ENCODE measurements around the gene AGBL1.

Gene AGBL1

DNA sequence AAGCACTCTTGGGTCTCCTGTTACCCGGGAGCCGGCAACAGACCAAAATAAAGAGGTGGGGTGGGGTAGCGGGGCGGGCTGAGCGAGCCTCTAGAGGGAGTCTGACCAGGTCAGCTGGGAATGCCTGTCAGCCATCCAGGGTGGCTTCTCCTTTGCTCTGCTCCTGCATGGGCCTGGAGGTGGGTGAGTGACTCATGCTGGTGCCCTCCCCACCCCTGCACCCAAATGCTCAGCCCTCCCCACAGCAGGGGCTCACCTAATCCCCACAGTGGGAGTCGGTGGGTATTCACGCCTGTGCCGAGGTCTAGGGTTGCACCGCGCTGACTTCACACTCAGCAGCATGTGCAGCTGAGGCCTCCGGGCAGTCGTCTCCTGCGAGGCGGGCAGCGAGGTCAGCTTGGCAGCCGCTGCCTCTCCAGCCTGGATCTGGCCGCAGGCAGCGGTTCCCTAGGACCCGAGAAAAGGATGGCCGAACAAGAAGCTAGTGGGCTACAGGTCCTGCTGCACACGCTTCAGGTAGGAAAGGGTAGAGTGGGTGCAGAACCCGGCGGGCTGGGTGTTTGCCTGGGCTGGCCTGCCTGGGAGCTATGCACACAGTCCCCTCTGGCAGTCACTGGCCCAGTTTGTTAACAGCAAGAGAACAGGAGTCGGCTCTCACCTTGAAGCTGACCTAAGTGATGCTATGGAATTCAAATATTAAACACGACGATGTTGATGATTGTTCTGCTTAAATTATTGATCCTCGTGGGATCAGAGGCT lies at the start of gene AGBL1:
Gene AGBL1, plus strand, starts transcription at position 364 of the 759 bp plus-strand sequence.
- DNase-seq = no peak

- DNase-seq = no peak
Measured at GRCh38 chr15:86034904-86035303, 44.8 kb upstream of the AGBL1 start.

DNA sequence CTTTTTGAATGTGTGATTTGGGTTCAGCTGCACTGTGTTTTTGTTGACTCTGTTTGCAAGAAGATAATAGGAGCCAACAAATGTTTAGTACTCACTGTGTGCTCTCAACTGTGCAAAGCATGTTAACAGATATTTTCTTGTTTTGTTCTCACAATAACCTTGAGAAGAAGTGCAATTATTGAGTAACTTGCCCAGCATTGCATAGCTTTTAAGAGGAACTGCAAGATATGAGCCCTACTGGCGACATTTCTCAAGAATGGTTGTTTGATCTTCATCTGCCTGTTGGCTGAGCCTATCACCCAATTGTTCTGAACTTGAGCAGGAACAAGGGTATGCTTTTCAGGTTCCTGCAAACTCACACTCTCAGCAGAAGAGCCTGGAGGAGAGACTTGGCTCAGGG lies 43.4 kb upstream of the AGBL1 start:
- no peak for DNase-seq

DNA sequence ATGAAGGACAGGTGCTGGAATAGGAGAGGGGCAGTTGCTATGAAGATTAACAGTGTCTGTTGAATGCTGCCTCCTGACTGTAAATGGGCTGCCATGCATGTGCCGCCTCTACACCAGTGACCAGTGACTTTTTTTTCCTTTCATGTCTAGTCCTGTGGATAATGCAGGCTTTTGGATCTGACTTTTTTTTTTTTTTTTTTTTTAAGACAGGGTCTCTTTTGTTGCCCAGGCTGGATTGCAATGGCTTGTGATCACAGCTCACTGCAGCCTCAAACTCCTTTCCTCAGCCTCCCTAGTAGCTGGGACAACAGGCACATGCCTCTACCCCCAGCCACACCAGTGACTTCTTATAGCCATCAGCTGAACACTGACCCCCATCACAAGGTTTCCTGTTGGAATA lies 41.2 kb upstream of the AGBL1 start:
- DNase-seq = no peak

DNA sequence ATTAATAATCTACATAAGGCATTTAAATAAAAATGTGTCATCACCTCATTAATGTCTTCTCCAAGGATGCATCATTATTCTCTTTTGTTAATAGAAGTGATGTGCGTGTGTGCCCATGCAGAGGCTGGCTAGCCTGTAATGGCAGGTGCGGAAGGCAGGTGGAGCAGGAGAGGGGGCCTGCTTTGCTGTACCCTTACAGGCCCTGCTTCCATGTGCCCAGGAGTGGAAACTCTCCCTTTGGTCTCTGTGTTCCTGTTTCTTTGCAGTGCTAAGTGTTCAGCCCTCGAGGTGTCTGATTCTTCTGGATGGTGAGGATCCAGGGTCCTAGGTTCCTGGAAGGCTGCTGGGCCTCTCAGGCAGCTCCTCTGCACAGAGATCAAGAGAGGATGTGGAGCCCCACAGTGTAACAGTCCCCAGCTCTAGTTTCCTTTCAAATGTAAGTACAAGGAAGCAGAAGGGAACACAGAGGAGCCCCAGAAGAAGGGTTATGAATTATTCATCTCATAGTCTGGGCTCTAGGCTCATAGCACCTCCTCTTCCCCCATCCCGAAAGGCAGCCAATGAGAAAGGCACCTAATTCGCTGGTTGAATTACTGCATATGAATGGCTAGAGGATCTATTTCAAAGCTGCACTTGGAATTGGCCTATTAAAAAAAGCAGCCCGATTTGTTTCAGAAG lies 39.2 kb upstream of the AGBL1 start:
- DNase-seq = no peak

DNA sequence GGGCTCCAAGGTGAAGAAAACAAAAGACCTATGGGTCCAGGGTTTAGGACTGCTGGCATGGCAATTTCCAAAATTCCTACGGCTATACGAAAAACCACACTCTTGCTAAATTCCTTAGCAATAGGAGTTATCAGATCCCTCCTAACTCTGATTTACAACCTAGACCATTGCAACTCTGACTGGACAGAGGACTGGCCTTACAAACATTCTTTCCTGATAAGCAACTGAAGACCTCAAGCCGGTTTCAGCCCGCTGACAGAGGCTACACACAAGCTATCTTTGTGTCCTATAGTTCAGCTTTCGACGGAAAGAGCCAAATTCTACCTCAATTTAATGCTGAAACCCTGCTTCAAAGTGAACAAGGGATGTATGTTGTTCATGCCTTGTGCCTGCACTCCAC lies 38.3 kb upstream of the AGBL1 start:
- DNase-seq = no peak

DNA sequence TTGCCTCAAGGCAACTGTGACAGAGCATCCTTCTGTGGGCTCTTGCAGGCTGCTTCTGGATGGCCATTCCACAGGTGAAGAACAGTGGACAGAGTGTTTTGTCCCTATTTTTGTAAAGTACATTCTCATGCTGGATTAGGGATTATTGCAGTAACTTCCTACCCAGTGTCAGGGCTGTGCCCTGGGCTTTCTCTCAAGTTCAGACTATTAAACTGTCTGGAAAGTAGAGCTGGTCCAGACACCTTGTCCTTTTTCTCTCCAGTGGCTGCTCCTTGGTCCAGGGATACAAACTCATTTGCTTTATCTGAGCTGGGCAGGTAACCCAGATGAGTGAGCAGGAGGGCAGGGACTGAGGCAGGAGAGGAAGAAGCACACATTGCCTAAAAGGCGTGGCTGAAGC lies 37.4 kb upstream of the AGBL1 start:
- no peak for DNase-seq

- no peak for DNase-seq
Measured at GRCh38 chr15:86044981-86045380, 34.7 kb upstream of the AGBL1 start.

DNA sequence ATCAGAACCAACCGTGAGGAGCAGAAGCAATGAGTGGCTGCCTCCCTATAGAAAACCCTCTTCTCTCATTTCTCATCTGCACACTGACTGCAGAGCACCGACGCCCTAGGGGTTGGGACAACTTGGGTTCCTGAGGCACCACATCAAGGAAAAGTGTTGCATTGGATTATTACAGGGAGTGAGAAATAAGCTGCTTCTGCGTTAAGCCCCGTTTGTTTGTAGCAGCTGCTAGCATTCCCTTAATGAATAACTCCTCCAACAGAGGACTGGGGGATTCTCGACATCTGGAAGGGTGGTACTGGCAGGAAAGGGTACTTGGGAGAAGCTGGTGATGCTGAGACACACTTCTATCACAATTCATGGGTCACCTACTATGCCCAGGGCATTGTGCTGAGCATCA lies 25.3 kb upstream of the AGBL1 start:
- no peak for DNase-seq

- DNase-seq = no peak
Measured at GRCh38 chr15:86055688-86056087, 24.0 kb upstream of the AGBL1 start.

DNA sequence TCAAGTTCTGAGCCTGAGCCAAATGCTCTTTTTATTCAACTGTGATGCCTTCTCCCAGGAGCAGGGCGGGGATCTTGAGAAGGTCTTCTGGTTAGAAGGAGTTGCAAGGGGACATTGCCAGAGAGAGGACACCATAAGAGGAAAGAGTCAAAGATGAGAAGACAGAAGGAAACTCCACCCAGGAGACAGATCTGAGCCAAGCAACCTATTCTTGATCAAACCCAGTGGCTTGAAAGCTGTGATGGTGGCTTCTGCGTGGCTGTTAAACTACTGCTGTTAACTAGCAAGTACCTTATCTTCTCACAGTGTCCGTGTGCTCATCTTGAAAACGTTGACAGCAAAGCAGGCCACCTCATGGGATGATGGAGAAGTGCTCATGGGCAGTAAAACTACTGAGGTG lies 19.8 kb upstream of the AGBL1 start:
- no peak for DNase-seq

DNA sequence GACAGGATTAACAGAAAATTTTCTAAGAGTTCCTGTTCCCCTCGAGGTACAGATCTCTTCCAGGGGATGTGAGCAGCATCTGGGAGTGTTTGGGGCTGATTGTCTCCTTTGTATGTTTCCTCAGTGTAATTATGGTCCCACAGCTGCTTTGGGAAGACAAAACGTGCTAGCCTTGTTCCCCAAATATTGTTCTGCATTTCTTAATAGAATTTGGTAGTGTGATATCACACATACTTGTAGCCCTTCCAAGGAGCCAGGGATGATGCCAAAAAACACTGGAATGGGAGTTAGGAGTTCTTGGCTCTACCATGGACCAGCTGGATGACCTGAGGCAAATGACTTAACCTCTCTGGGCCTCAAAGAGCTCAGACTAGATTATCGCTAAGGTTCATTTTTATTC lies 19.0 kb upstream of the AGBL1 start:
- no peak for DNase-seq

DNA sequence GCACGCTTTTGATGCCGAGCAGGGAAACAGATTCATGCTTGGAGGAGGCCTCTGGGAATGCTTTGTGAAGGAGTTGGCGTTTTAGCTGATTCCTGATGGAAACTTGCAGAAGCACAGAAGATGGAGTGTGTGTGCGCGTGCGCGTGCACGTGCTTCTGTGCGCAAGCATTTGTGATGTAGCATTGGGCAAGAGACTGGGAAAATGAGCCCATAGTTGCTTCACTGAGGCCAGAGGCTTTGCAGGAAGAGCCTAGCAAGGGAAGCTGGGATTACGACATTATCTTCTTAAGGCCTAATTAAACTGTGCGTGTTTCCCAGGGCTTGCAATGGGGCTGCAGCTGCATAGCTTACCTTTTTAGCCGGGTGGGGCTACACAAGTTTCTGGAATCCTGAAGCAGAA lies 18.1 kb upstream of the AGBL1 start:
- no peak for DNase-seq

DNA sequence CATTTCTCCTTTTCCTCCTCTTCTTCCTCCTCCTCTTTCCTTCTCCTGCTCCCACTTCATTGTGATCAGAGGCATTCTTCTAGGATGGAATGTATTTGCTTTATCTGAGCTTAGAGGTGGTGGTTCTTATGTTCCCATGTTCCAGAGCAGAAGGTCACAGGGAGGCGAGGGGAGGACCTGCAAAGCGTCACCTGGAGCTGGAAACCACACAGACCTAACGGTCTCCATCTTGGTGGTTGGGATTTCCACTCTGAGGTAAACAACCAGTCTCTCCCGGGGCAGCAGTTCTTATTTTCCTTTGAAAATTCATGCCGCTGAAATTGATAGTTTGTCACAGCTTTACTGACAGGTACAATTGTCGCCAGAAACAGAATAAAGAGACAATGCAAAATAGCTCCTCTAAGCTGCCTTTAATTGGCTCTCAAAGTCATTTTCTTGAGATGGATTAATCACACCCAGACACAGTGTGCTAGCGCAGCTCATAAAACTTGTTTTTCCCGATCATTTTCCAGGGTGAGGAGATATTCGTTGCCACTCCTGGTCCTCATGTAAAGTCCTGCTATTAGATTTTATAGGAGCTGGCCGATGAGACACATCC lies 16.9 kb upstream of the AGBL1 start:
- no peak for DNase-seq

- DNase-seq = no peak
Measured at GRCh38 chr15:86063356-86064095, 16.1 kb upstream of the AGBL1 start.

DNA sequence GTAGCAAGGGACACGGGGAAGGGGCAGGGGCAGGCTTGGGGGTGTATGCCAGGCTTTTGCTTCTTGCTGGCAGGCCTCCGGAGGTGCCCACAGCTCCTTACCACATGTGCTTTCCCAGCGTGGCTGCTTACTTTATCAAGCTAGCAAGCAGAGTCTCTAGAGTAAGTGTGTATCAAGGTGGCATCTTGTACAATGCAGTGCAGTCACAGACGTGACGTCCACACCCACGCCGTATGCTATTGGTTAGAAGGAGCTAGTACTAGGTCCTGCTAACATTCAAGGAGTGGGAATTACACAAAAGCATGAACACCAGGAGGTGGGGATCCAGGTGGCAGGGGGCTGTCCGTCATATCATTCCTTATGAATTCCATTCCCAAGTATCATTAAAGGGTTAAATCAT lies 15.3 kb upstream of the AGBL1 start:
- no peak for DNase-seq

DNA sequence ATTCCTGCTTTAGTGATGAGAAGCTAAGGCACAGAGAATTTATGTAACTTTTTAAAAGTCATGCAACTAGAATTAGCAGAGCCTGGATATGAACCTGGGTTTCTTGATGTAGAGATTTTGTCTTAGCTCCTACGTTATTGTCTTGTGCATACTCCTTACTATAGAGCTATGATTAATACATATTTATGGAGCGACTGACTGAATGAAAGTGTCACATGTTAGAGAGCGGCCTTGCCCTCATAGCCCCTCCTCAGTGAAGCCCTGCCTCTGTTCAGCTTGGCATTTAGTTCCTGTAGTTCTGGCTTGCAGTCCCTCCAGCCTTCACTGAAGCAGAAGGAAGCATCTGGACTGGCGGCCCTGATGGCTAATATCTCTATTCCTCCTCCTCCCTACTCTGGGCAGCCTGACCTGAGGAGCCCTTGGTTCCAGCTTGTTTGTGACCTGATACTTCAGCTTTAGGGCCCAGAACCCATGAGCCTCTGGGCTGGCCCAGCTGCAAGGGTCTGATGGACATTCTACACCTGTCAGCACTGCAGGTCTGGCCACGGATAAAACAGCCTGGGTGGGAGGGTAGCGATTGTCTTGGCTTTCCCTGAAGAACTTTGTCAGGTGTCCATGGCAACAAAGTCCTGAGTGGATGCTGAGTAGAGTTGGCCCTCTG lies 13.4 kb upstream of the AGBL1 start:
- no peak for DNase-seq

- DNase-seq = no peak
Measured at GRCh38 chr15:86073281-86073680, 6.4 kb upstream of the AGBL1 start.

DNA sequence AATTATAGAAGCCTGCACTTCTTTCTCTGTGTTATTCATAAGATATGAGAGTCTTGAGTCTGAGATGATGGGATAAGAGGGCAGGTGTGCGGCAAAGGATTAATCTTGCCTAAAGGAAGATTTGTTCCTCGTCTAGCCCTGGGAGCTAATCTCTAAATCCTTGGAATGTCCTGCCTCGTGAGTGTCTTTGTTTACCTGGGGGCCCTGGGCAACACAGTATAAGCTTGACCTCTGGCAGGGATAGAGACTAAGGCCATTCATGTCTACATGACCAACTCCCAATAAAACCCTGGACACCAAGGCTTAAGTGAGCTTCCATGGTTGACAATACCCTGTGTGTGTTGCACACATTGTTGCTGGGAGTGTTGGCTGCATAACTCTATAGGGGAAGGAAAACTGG lies 3.2 kb upstream of the AGBL1 start:
- no peak for DNase-seq

GRCh38 chr15:86077070-86077469 lies 2.6 kb upstream of the AGBL1 start:
- DNase-seq = no peak

DNA sequence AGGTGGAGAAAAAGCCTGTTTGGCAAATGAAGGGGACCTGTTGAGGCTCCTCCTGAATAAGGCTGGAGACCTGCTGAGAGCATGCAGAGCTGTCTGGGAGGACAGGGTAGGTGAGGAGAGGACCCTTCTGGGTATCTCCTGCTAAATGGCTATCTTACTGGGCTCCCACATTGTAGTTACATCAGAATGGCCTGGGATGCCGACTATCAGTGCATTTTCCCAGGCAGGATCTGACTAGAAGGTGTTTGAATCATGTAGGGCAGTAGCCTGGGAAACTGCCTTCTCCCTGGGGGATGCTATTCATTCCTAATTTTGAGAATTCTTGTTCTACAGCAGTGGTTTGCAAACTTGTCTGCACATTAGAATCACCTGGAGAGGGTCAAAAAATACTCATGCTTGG lies 631 bp downstream of the AGBL1 start:
- no peak for DNase-seq

- DNase-seq = no peak
Measured at GRCh38 chr15:86082619-86083380, 3.1 kb downstream of the AGBL1 start.

Data from activated CD4-positive, alpha-beta T cell treated with anti-CD3 and anti-CD28 coated beads, Interleukin-2, Interleukin-6, amounts not matched to agents 100 ng/mL and 50 ng/mL, durations not matched to agents 16 hours and 8 hours (primary cell).